GM19397 (cell line): ENCODE data around the gene PTAFR.

Experiments
- ATAC-seq: cut with Tn5 transposase; IDR thresholded peaks from one replicate; pipeline ENCODE4 v1.9.1; 2021; ENCODE audit warnings: mild to moderate bottlenecking, moderate library complexity; ENCODE audit not compliant: unreplicated experiment

The PTAFR gene, protein sequence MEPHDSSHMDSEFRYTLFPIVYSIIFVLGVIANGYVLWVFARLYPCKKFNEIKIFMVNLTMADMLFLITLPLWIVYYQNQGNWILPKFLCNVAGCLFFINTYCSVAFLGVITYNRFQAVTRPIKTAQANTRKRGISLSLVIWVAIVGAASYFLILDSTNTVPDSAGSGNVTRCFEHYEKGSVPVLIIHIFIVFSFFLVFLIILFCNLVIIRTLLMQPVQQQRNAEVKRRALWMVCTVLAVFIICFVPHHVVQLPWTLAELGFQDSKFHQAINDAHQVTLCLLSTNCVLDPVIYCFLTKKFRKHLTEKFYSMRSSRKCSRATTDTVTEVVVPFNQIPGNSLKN

GRCh38 chr1:28176492-28177470, at the start of gene PTAFR:
PTAFR (minus strand) TSS chr1:28176690; CDS start chr1:28151021, 25,669 bp downstream.
- ATAC-seq, result peak; percentile 49

- ATAC-seq, result no peak
Measured at GRCh38 chr1:28213315-28213714, 36.8 kb upstream of the PTAFR start.

GRCh38 chr1:28209700-28210099, 33.2 kb upstream of the PTAFR start:
- no peak for ATAC-seq

DNA sequence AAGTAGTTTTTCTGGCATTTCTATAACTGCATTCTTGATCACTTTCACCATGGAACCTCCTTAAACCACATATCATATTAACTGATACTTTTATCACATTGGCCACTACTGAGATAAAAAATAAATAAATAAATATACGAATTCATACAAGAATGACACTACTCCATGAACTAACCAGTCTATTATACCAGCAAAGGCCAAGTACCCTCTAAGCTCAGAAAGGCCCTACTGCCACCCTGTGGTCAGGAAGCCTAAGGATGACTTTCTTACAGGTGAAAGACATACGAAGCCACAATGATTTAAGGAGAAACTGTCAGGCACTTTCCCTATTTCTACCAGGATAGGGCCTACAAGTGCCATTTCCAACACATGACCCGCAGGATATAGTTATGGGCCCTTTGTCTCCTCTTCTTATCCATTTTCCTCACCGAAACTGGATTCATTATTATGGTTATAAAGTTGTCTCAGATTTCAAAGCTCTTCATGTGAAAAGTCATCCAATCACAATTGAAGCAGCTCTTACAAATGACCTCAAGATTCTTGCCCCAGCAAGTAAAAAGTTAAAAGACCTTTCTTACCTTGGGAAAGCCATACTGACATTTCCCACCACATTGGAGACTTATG, 32.4 kb upstream of the PTAFR start:
- ATAC-seq, result no peak

DNA sequence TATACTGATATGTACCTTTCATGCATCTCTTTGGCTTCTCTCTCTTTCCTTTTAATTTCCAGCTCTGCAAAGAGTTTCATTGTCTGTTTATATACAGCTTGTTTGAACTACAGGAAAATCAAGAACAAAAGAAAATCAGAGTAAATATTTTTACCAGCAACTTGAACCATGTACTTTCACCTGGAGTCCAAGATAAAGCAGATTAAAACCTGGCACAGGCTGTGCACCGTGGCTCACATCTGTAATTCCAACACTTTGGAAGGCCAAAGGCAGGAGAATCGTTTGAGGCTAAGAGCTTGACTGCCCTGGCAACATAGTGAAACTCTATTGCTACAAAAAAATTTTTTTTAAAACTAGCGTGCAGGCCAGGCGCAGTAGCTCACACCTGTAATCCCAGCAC, 28.8 kb upstream of the PTAFR start:
- no peak for ATAC-seq

DNA sequence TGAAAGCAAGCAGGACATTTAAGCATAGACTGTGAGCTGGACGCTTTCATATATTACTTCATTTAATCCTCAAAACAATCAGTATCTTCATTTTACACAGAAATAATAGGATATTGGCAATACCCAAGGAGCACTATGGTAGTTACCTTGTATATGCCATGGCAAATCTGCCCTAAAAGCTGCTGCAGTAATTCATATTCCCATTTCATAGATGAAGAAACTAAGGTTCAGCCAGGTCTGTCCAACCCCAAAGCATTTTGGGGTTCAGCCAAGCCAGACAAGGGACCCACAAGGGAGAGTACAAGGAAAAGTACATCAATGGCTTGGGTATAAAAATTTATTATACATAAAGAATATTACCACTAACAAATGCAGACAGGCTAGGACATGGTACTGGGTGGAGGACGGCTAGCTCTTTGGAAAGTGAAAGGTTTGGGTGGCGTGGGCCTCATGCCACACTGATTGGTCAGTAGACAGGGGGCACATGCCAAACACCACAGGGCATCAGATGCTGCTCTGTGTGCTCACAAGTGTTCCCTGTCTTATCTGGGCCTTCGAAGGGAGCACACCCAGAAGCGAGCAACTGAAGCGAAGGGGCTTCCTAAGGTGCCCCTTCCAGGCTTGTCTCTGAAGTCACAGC, 23.9 kb upstream of the PTAFR start:
- no peak for ATAC-seq

DNA sequence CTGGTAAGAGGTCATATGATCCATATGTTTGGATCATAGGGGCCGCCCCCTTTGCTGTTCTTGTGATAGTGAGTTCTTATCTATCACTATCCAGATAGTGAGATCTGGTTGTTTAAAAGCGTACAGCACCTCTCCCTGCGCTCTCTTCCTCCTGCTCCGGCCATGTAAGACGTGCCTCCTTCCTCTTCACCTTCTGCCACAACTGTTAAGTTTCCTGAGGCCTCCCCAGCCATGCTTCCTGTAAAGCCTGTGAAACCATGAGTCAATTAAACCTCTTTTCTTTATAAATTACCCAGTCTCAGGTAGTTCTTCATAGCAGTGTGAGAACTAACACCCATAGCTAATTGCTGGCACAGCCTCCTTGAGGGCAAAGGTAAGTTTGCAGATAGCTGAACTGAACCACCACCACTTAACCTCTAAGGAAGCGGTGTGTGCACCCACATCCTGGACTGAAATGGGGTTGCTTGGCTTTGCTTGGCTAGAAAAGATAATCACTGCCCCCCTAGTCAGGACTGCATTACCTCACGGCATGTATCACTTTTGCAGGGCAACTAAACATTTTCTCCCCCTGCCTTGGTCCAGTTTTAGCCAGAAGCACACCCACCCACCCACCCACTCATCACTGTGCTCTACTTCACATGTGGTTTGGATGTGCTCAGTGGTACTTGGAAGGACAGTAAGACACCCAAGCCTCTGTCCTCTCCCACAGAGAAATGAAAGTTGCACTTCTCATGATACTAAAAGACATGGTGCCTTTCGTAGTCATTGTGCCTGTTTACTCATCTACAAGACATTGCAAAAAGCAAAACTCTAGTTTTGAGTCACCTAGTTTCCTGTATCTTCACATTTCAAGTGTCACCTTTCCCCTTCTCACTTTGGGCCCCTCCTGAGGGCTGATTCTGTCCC, 23.1 kb upstream of the PTAFR start:
- ATAC-seq, result peak; percentile 75

- no peak for ATAC-seq
Measured at GRCh38 chr1:28197682-28198415, 21.4 kb upstream of the PTAFR start.

DNA sequence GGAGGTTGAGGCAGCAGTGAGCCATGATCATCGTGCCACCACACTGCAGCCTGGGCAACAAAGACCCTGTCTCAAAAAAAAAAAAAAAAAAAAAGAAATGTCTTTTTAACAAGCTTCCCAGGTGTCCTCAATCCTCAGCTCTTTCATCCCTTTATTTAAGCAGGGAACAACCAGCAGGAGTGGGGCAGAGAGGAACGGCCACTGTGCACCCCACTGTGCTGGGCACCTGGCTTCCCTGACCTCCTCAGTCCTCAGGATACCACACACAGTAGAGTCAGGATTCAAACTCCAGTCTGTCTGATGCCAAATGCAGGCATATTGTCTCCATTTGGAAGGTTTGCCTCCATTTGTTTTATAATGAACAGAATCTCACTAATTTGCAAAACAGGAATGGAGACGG, 19.8 kb upstream of the PTAFR start:
- ATAC-seq, result no peak

GRCh38 chr1:28195780-28196179, 19.3 kb upstream of the PTAFR start:
- ATAC-seq, result no peak

DNA sequence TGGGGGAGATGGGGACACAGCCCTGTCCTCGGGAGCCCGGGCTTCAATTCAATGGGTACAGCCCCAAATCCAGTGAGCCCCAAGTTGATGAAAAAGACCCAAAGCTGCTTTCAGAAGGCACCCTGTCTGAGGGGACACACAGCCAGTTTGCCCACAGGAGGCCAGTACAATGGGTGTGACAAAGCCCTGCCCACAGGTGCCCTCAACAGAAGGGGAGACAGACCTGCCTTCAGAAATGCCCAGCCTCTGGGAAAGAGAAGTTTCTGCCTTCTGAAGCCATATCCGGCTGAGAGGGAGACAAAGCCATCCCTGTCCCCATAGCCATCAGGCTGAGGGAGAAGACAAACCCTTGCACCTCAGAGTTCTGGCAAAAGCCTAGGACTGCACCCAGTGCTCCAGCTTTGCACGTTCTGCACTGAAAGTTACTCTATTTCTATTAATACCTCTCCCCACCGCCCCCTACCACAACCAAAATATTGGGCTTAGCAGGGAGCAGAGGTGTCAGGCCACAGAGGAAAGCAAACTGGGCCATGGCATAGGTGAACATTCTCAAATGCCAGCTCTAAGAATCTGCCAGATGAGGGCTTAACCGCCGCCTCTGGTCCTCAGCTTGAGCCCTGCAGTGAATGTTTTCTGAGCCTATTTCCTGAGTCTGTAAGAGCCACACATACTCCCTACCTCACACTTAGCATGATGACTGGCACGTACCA, 18.0 kb upstream of the PTAFR start:
- ATAC-seq, result no peak

- ATAC-seq, result no peak
Measured at GRCh38 chr1:28193701-28194161, 17.2 kb upstream of the PTAFR start.

DNA sequence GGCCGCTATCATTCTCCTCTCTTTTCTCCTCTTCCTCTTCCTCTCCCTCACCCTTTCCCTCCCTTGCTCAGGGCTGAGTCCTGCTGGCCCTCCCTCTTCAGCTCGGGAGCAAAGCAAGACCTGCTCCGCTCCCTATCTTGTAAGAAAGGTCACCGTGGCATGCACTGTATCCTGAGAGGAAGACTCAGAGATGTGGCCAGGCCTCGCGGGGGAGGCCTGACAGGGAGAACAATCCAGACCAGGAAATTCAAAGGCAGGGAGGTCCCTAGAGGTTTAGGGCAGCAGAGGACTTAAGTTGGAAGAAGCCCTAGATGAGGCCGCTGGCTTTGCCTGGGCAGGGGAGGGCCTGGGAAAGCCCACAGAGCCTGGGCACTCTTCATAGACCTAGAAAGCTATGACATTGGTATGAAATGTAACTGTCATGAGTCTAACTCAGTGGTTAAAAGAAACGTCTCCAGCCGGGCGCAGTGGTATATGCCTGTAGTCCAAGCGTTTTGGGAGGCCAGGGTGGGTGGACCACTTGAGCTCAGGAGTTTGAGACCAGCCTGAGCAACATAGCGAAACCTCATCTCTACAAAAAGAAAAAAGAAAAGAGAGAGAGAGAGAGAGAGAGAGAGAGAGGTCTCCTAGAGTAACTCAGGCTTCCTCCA, 14.6 kb upstream of the PTAFR start:
- ATAC-seq, result no peak

- ATAC-seq, result no peak
Measured at GRCh38 chr1:28190337-28190979, 14.0 kb upstream of the PTAFR start.

- no peak for ATAC-seq
Measured at GRCh38 chr1:28185071-28185470, 8.6 kb upstream of the PTAFR start.

DNA sequence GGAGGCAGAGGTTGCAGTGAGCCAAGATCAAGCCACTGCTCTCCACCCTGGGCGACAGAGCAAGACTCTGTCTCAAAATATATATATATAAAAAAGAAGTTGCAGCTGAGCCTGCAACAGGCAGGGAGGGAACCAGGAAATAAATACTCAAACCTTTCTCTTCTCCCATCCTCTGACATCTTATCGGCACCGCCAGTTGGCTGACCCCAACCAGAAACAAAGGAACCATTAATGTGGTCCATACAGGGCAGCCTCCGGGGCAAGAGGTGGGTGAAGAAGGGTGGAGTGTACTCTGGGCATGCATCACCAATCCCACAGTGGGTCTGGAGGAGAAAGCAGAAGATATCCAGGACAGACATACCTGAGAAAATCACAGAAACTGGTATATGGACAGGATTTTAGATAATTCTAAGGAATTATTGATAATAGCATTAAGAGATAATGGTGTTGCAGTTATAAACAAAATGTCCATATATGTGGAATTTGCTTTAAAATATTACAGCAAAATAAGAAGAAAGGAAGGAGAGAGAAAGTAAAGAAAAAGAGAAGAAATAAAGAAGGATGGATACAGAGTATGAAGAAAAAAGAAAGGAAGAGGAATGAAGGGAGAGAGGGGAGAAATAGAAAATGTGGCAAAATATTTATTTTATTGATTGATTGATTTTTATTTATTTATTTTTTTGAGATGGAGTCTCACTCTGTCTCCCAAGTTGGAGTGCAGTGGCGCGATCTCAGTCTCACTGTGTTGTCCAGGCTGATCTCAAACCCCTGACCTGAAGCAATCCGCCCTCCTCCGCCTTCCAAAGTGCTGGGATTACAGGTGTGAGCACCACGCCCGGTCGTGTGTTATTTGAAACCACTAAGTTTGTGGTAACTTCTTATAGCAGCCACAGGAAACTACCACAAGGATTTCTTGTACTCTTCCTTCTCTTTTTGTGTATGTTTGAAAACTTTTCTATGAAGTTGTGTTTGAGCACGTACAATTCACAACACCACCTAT, 4.1 kb upstream of the PTAFR start:
- ATAC-seq, result no peak
